ENCODE measurements around the gene PHYHD1. TPM values are rescaled to one million over a fixed set of nuclear protein-coding genes. Genes with fewer than 3 reads are reported as not detected.

The PHYHD1 gene
- polyA plus RNA-seq, 2 of the 4 experiments (the other 2 are of a cell fraction) = not detected

GRCh38 chr9:128983536-128983935 is 62.8 kb downstream of the PHYHD1 start:
- DNase-seq (ENCODE audit: low read depth in 1 of 2, low spot score in 1 of 2) (no peak), ATAC-seq (no peak), FAIRE-seq (no peak)
- ChIA-PET CTCF (interaction anchor here (2.1 kb wide), 1 partner anchor 23 kb away, joined by 8 read pairs; no protein-coding TSS in a partner anchor), POLR2A (no interaction called here)
- peaks cover 7% of the 10 kb centered on the region; the same call in 1 of the 3 replicates for H3K4me1 ChIP-seq
- TF ChIP-seq RNF2 (IDR thresholded peaks at IDR 0.05; ENCODE audit: borderline replicate concordance, low read depth) = no peak
- TF ChIP-seq SREBF2 (IDR thresholded peaks at IDR 0.05) = no peak
- no peak for TF ChIP-seq RARB (CRISPR knock-in tag; IDR thresholded peaks at IDR 0.05)
- no peak for TF ChIP-seq MAX (IDR thresholded peaks at IDR 0.05)
- no peak for TF ChIP-seq RAD21 (conservative IDR thresholded peaks at IDR 0.05 in 1 of 2, IDR thresholded peaks at IDR 0.05 in 1 of 2)
- TF ChIP-seq ZC3H11A (IDR thresholded peaks at IDR 0.05) = no peak
- no peak for TF ChIP-seq ZNF302 (CRISPR knock-in tag; IDR thresholded peaks at IDR 0.05)
- no peak for TF ChIP-seq MAZ (IDR thresholded peaks at IDR 0.05; ENCODE audit: borderline replicate concordance, low read depth, low read length)
- no peak for TF ChIP-seq MAFK (IDR thresholded peaks at IDR 0.05; ENCODE audit: partially characterized antibody)
- TF ChIP-seq HOXB5 (CRISPR knock-in tag; IDR thresholded peaks at IDR 0.05) = no peak
- no peak for TF ChIP-seq PBX3 (IDR thresholded peaks at IDR 0.05)
- TF ChIP-seq BHLHE40 (IDR thresholded peaks at IDR 0.05; ENCODE audit: low read depth, low read length) = no peak
- no peak for TF ChIP-seq SMC3 (IDR thresholded peaks at IDR 0.05)
- TF ChIP-seq PHF8 (IDR thresholded peaks at IDR 0.05; ENCODE audit: borderline replicate concordance, low read depth) = no peak
- TF ChIP-seq FOSB (CRISPR knock-in tag; IDR thresholded peaks at IDR 0.05) = no peak
- TF ChIP-seq HOXA7 (CRISPR knock-in tag; IDR thresholded peaks at IDR 0.05) = no peak
- no peak for TF ChIP-seq POLR2A (IDR thresholded peaks at IDR 0.05; ENCODE audit: low read length)
- TF ChIP-seq HEYL (CRISPR knock-in tag; IDR thresholded peaks at IDR 0.05) = no peak
- TF ChIP-seq RFX5 (IDR thresholded peaks at IDR 0.05) = no peak
- WGBS (ENCODE audit: missing lambda C conversion rate) = 92% methylated on average over 8 of the region's 8 CpGs
- H3K4me3 ChIP-seq = no peak overlapping the region
- H3K27ac ChIP-seq = no peak overlapping the region
- H3K9me3 ChIP-seq = no peaks in the 10 kb centered on the region
- H3K4me2 ChIP-seq = no peak overlapping the region

DNA sequence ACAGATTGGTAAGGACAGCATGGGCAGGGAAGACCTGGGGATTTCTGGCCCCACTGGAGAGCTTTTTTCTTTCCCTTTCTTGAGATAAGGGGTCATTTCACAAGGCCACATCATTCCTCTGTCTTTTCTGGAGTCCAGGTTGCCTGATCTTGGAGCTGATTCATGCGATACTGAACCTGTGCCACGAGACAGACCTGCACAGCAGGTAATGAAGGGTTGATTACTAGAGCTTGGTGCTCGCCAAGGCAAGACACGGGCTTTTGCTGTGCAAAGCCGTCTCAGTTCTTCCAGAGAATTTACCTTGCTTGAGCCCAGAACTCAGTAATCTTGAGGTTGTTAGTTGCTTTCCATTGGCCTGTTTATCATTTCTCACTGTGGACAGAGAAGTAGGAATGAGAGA is 65.9 kb downstream of the PHYHD1 start:
- ChIA-PET POLR2A (no interaction called here), CTCF (interaction anchor here (0.5 to 6.0 kb wide), 5 partner anchors 11 to 943 kb away, joined by 3 to 45 read pairs (median 4); no protein-coding TSS in a partner anchor)
- DNase-seq (ENCODE audit: low read depth in 1 of 2, low spot score in 1 of 2) (no peak), FAIRE-seq (no peak), ATAC-seq (no peak)
- Histone ChIP-seq H3K4me2 (no peak overlapping the region), H3K4me1 (peaks cover 7% of the 10 kb centered on the region; the same call in 1 of the 3 replicates), H3K4me3 (no peak overlapping the region), H3K27ac (no peak overlapping the region), H3K9me3 (no peaks in the 10 kb centered on the region)
- no peak for TF ChIP-seq HOXB13 (CRISPR knock-in tag; IDR thresholded peaks at IDR 0.05; ENCODE audit: low read depth)
- TF ChIP-seq ATOH8 (CRISPR knock-in tag; IDR thresholded peaks at IDR 0.05; ENCODE audit: low read depth) = no peak
- no peak for TF ChIP-seq JUN (IDR thresholded peaks at IDR 0.05)
- no peak for TF ChIP-seq EHMT2 (IDR thresholded peaks at IDR 0.05; ENCODE audit: low read depth)
- TF ChIP-seq RFX5 (IDR thresholded peaks at IDR 0.05) = no peak
- no peak for TF ChIP-seq HDAC2 (IDR thresholded peaks at IDR 0.05)
- no peak for TF ChIP-seq GATA3 (IDR thresholded peaks at IDR 0.05; ENCODE audit: borderline replicate concordance)
- TF ChIP-seq EHF (CRISPR knock-in tag; IDR thresholded peaks at IDR 0.05) = no peak
- no peak for TF ChIP-seq NR3C1 (IDR thresholded peaks at IDR 0.05)
- TF ChIP-seq CHD4 (IDR thresholded peaks at IDR 0.05; ENCODE audit: borderline replicate concordance) = no peak
- no peak for TF ChIP-seq HOXB5 (CRISPR knock-in tag; IDR thresholded peaks at IDR 0.05)
- no peak for TF ChIP-seq JUNB (IDR thresholded peaks at IDR 0.05)
- TF ChIP-seq KDM5A (IDR thresholded peaks at IDR 0.05) = no peak
- TF ChIP-seq ZFP36 (IDR thresholded peaks at IDR 0.05; ENCODE audit: borderline replicate concordance, partially characterized antibody) = no peak
- TF ChIP-seq RARB (CRISPR knock-in tag; IDR thresholded peaks at IDR 0.05) = no peak
- TF ChIP-seq HOXA7 (CRISPR knock-in tag; IDR thresholded peaks at IDR 0.05) = no peak
- no peak for TF ChIP-seq MYC (IDR thresholded peaks at IDR 0.05; ENCODE audit: borderline replicate concordance, low read length)
- TF ChIP-seq ZSCAN20 (CRISPR knock-in tag; IDR thresholded peaks at IDR 0.05) = no peak
- TF ChIP-seq PBX3 (IDR thresholded peaks at IDR 0.05) = no peak
- WGBS (ENCODE audit: missing lambda C conversion rate) = 97% methylated on average over 5 of the region's 5 CpGs

Data from A549 (cell line).